Hepatic stellate cell (primary cell): ENCODE measurements around the gene WWOX.

ENCODE experiments used
- DNase-seq: peaks from one replicate; pipeline ENCODE4 v3.0.0; 2011; ENCODE audit warnings: low spot score

The WWOX gene

GRCh38 chr16:78402833-78403232 lies 303.4 kb downstream of the WWOX start:
- no peak for DNase-seq

GRCh38 chr16:78405040-78405439 lies 305.6 kb downstream of the WWOX start:
- no peak for DNase-seq

- no peak for DNase-seq
Observed at GRCh38 chr16:78405833-78406232, 306.4 kb downstream of the WWOX start.

- no peak for DNase-seq
Observed at GRCh38 chr16:78407191-78407590, 307.7 kb downstream of the WWOX start.

DNA sequence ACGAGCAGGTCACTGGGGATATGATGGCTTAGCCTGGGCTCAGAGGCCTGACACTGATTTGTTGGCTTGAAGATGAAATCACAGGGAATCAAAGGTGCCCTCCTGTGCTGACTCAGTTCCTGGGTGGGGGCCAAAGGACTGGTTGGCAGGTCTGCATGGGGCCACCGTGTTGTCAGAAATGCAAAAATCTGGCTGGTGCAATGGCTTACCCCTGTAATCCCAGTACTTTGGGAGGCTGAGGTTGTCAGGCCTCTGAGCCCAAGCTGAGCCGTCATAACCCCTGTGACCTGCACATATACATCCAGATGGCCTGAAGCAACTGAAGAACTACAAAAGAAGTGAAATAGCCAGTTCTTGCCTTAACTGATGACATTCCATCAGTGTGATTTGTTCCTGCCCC lies 314.2 kb downstream of the WWOX start:
- no peak for DNase-seq

GRCh38 chr16:78415013-78415412 lies 315.6 kb downstream of the WWOX start:
- no peak for DNase-seq

DNA sequence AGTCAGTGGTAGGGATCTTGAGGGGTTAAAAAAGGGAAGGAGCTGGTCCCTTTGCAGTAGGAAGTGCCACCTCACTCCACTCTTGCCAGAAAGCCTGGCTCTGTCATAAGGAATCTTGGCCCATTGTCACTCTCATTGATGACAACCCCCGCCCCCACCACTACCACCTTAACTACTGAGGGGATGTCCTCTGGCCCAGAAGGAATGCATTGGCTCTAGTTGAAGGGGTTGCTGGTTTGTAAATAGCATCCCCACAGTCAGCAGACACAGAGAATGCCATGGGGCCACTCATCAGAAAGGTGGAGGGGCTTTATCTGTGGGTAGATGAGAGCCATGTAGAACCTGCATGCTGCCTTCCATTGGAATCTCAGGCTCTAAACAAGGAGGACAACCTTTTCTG lies 316.2 kb downstream of the WWOX start:
- no peak for DNase-seq

DNA sequence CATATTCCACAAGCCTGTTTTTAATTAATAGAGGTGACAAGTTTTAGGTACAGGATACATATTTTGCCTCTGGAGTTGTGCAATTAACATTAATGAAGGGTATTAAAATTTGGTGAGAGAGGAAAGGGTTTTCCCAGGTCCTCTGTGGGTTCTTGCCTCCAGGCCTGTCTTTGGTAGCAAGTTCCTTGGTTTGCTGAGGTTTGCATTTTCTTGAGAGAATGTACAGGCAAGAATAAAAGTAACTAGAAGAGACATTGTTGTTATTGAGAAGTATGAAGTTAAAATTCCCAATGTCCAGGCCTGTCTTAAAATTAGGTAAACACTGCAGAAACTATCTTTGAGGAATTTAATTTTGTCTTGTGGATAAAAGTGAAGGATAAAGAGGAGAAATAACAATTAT lies 316.9 kb downstream of the WWOX start:
- no peak for DNase-seq

- no peak for DNase-seq
Observed at GRCh38 chr16:78421181-78421708, 321.8 kb downstream of the WWOX start.

GRCh38 chr16:78425281-78425680 lies 325.8 kb downstream of the WWOX start:
- no peak for DNase-seq

DNA sequence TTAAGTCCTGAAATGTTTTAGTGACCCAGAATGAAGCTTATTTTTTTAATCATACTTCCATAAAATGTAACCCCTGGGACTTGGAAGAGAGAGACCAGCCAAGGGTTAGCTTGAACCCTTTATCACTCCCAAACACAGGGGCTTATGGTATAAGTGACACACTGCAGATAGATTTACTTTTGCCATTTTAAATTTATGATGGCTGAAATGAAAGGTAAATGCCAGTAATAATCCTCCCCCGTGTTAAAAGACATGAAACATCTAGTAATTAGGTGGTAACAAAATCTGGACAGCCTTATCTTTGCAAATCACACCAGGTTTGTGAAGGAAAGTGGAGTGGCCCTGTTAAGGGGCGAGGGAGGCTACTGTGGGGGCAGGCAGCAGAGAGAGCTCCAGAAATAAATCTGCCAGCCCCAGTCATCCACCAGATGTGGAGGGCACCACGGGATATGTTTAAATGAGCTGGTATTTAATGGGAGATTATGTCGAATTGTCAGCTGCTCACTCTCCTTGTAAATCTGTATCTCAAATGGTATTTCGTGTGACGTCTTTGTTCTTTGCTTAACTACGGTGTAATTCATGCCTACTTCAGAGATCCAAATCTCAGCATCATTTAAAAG lies 326.5 kb downstream of the WWOX start:
- DNase-seq: no peak

GRCh38 chr16:78428193-78428592 lies 328.7 kb downstream of the WWOX start:
- no peak for DNase-seq

- DNase-seq: no peak
Observed at GRCh38 chr16:78430281-78430680, 330.8 kb downstream of the WWOX start.

DNA sequence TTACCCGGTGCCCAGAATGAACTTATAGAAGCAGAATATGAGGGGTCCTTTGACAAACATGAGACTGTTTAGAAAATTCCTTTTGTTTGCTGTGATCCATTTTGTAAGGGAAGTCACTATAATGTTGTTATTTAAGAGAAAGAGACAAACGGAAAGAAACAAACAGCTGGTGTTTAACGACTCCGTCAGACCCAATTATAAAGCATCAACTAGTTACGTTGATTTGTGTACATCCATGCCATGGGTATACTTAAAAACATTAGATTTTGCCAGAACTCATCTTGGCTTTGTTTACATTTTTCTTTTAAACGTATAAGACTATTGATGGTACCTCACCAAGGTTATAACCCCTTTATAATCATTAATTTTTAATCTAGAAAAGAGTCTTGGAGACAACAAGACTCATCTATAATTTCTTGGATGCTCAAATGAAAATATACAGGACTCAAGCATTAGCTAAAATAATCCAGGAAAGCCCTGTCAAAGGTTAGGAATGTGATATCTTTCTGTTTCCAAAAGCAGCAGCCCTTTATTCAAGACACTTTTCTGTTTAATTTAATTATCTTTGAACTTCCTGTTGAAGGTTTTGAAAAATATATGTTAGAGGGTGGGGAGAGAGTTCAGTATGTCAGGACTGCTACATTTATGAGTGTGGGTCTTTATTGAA lies 331.7 kb downstream of the WWOX start:
- no peak for DNase-seq

GRCh38 chr16:78431701-78432100 lies 332.2 kb downstream of the WWOX start:
- no peak for DNase-seq

DNA sequence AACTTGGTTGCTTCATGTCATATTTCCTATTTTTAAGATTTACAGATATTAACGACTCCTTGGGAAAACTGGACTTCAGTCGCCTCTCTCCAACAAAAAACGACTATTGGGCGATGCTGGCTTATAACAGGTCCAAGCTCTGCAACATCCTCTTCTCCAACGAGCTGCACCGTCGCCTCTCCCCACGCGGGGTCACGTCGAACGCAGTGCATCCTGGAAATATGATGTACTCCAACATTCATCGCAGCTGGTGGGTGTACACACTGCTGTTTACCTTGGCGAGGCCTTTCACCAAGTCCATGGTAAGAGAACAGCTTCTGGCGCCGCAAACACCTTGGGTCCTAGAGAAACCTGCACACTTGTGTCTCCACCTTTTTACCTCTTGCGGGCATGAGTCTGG lies 333.0 kb downstream of the WWOX start:
- no peak for DNase-seq

DNA sequence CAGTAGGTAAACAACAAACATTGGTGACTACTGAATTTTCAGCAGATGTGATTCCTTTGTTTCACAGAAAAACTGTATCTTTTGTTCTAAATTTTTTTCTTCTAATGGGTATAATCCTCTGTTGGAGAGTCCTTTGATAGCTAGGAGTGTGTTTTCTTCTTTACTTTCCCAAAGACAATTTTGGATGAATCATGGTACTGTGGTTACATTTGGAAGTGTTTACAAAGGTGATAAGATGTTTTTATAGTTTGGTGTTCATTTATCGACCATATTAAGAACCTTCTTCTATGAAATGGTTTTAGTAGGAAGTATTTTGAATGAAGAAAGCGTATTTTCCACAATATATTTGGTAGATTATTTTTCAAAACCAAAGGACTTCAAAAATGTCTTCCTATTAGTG lies 333.7 kb downstream of the WWOX start:
- DNase-seq: no peak

GRCh38 chr16:78434401-78434800 lies 334.9 kb downstream of the WWOX start:
- DNase-seq: no peak

DNA sequence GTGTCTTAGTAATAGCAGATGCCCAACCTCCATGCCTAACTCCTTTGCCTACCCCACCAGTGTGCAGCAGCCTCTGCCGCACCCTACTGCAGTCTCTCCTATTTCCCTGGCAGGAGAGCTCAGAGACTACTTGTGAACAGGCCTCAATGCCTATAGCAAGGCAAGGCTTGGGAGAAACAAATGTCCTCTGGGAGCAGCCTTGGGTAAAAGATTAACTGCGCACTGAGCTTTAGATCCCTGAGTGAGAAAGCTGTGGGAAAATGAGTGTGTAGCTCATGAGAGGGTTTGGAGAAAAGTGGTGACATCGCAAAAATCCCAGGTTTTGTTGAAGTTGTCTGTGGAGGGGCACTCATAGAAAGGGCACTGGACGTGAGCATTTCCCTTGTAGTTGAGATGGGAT lies 335.8 kb downstream of the WWOX start:
- no peak for DNase-seq

DNA sequence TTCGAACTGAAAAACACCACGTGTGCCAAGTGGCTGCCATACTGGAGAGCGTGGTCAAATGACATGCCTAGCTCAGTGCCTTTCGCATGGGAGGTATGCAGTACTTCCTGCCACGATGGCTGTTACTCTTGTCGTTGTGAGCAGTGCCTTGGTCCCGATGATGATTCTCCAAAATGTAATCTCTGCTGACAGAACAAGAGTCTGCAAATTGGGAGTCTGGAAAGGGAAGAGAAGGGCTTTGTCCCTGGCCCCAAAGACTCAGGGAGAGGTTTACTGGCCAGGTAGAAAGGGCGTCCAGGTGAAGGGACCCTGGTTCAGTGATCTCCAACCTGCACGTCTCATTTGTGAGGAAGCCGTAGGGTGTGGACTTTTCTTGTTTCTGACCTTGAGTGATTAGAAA lies 336.6 kb downstream of the WWOX start:
- DNase-seq: no peak

DNA sequence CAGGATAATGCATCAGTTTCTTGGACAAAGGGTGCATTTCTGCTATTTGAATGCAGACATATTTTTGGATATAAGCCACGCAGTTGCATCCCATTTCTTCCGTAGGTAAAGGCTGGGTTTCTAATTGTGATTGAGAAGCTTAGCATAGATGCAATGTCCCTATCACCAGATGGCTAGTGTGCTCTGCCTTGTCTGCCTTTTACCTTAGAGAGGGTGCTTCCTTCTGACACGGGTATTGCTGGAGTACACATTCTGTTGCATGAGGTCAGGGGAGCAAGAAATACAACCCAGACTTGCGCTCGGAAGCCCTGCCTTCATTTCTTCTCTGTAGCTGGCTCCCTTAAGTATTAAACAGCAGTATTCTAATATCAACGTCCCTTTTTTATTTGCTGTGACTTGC lies 337.4 kb downstream of the WWOX start:
- DNase-seq: no peak

- DNase-seq: peak; percentile 7
Observed at GRCh38 chr16:78437352-78437968, 338.0 kb downstream of the WWOX start.

DNA sequence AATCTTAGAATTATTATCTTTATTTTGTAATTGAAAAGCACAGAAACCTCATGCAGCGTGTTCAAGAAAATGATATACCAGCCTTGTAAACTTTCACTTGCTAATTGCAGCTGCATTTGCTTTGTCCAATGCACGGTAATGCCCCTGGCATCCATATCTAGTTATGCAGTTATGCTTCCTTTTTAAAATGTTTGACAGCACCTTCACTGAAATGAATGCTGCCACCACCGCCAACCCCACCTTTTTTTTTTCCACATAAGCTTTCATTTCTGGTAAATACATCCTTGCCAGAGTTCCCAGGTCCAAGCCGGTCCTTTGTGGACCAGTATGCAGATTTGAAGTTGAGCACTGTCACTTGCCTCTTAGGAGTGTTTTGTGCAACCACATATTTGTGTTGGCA lies 338.8 kb downstream of the WWOX start:
- DNase-seq: no peak

DNA sequence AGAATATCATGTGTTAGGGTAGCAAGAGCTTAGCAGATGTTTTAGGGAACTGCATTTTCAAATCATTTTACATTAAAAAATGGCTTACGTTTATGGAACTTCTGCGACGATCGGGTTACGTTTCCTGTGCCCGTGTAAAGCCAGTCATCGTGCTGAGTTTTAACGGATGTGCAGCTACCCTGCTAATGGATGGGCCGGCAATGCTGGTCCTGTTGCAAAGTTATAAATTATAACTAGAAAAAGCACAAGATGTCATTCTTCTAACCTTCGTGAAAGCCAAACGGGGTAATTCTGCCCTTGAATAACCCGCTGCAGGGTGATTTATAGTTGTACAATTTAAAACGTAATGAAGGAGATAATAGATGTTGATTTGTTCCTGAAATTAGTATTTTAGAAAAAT lies 339.2 kb downstream of the WWOX start:
- DNase-seq: no peak
